ENCODE measurements around the gene KRTAP10-3.

DNA sequence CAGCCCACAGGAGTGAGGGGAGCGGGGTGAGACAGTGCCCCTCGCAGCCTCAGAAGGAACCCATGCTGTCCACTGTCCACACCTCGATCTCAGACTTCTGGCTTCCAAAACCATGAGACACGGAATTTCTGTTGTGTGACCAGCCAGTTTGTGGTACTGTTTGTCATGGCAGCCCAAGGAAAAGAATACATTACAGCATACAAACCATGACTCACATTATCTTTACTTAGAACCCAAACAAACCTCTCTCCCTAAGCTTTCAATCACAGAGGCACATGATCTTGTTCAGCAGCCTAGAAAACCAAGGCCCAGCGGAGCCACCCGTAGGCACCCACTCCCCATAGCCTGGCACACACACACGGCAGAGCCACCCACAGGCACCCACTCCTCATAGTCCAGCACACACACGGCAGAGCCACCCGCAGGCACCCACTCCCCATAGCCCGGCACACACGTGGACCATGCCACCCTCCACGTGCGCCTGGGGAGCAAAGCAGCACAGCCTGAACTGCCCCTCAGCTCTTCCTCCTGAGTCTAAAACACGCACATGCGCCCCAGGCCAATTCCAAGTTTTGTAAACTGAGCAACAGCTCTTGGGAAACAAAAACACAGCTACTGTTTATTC is 14.5 kb upstream of the KRTAP10-3 start:
- TF ChIP-seq, protein P1, sequence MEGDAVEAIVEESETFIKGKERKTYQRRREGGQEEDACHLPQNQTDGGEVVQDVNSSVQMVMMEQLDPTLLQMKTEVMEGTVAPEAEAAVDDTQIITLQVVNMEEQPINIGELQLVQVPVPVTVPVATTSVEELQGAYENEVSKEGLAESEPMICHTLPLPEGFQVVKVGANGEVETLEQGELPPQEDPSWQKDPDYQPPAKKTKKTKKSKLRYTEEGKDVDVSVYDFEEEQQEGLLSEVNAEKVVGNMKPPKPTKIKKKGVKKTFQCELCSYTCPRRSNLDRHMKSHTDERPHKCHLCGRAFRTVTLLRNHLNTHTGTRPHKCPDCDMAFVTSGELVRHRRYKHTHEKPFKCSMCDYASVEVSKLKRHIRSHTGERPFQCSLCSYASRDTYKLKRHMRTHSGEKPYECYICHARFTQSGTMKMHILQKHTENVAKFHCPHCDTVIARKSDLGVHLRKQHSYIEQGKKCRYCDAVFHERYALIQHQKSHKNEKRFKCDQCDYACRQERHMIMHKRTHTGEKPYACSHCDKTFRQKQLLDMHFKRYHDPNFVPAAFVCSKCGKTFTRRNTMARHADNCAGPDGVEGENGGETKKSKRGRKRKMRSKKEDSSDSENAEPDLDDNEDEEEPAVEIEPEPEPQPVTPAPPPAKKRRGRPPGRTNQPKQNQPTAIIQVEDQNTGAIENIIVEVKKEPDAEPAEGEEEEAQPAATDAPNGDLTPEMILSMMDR (IDR thresholded peaks at IDR 0.05): no peak
- TF ChIP-seq POLR2A (IDR thresholded peaks at IDR 0.05): no peak
